ENCODE results near the gene PYCR2.

GRCh38 chr1:225973158-225973557, 49.1 kb upstream of the PYCR2 start:
- TF ChIP-seq CTCF (IDR thresholded peaks at IDR 0.05; ENCODE audit: insufficient read depth, low read length) (no peak), POLR2AphosphoS5 (IDR thresholded peaks at IDR 0.05; ENCODE audit: low read depth) (no peak), GABPA (IDR thresholded peaks at IDR 0.05; ENCODE audit: low read depth) (no peak), REST (IDR thresholded peaks at IDR 0.05; ENCODE audit: insufficient replicate concordance, low read depth) (no peak), SPI1 (IDR thresholded peaks at IDR 0.05; ENCODE audit: borderline replicate concordance, low read depth) (no peak)
